H9 (cell line): ENCODE measurements around the gene SPATS2. TPM values are rescaled to one million over a fixed set of nuclear protein-coding genes. Genes with fewer than 3 reads are reported as not detected.

Source experiments
- DNase-seq: peaks from one replicate; pipeline ENCODE4 v3.0.0-alpha.2; 2017
- H2AFZ ChIP-seq: one replicate; pipeline ENCODE4 v1.6.1; 2013; ENCODE audit warnings: mild to moderate bottlenecking, low read length, control low read depth, moderate library complexity
- H2AK5ac ChIP-seq: 2 replicates; pipeline ENCODE4 v1.6.1; 2013; ENCODE audit warnings: low read length, control low read depth, mixed read lengths; ENCODE audit not compliant: insufficient read length
- H2BK120ac ChIP-seq: one replicate; pipeline ENCODE4 v1.6.1; 2013; ENCODE audit warnings: low read depth, mild to moderate bottlenecking, low read length, control low read depth, inconsistent platforms; ENCODE audit not compliant: poor library complexity, severe bottlenecking
- H2BK12ac ChIP-seq: 2 replicates; pipeline ENCODE4 v1.6.1; 2013; ENCODE audit warnings: low read length, control low read depth, mixed read lengths, low read depth; ENCODE audit not compliant: insufficient read length
- H2BK15ac ChIP-seq: 2 replicates; pipeline ENCODE4 v1.6.1; 2013; ENCODE audit warnings: low read depth, low read length, control low read depth
- H2BK20ac ChIP-seq: one replicate; pipeline ENCODE4 v1.6.1; 2013; ENCODE audit warnings: low read depth, mild to moderate bottlenecking, low read length, control low read depth, inconsistent platforms; ENCODE audit not compliant: poor library complexity, severe bottlenecking
- H2BK5ac ChIP-seq: 2 replicates; pipeline ENCODE4 v1.6.1; 2013; ENCODE audit warnings: low read length, control low read depth, mixed read lengths; ENCODE audit not compliant: insufficient read length
- H3K14ac ChIP-seq: 2 replicates; pipeline ENCODE4 v1.6.1; 2013; ENCODE audit warnings: low read length, control low read depth; ENCODE audit not compliant: insufficient read depth
- H3K18ac ChIP-seq: 2 replicates; pipeline ENCODE4 v1.6.1; 2013; ENCODE audit warnings: low read depth, mild to moderate bottlenecking, mixed read lengths, low read length, control low read depth; ENCODE audit not compliant: insufficient read length
- H3K23ac ChIP-seq: 2 replicates; pipeline ENCODE4 v1.6.1; 2013; ENCODE audit warnings: low read length, control low read depth, mixed read lengths, low read depth; ENCODE audit not compliant: insufficient read length
- H3K23me2 ChIP-seq: 2 replicates; pipeline ENCODE4 v1.6.1; 2013; ENCODE audit warnings: low read depth, mild to moderate bottlenecking, mixed read lengths, low read length, control low read depth; ENCODE audit not compliant: insufficient read length, poor library complexity, severe bottlenecking
- H3K27ac ChIP-seq: 2 replicates; pipeline ENCODE4 v1.5.1; 2013; ENCODE audit warnings: low read length, control low read depth, mixed read lengths, low read depth; ENCODE audit not compliant: insufficient read length
- H3K27me3 ChIP-seq: 2 replicates; pipeline ENCODE4 v1.6.1; 2013; ENCODE audit warnings: low read length, control low read depth, inconsistent platforms; ENCODE audit not compliant: insufficient read depth
- H3K4ac ChIP-seq: 2 replicates; pipeline ENCODE4 v1.6.1; 2013; ENCODE audit warnings: low read depth, mild to moderate bottlenecking, control low read depth, inconsistent platforms, low read length, moderate library complexity
- H3K4me1 ChIP-seq: 2 replicates; pipeline ENCODE4 v1.6.1; 2013; ENCODE audit warnings: low read length, control low read depth, inconsistent platforms; ENCODE audit not compliant: insufficient read depth
- H3K4me2 ChIP-seq: 2 replicates; pipeline ENCODE4 v1.6.1; 2013; ENCODE audit warnings: low read length, control low read depth, mixed read lengths; ENCODE audit not compliant: insufficient read length, insufficient read depth
- H3K56ac ChIP-seq: 2 replicates; pipeline ENCODE4 v1.6.1; 2013; ENCODE audit warnings: low read depth, mild to moderate bottlenecking, mixed read lengths, low read length, control low read depth; ENCODE audit not compliant: insufficient read length
- H3K79me1 ChIP-seq: 2 replicates; pipeline ENCODE4 v1.6.1; 2013; ENCODE audit warnings: low read depth, mild to moderate bottlenecking, moderate library complexity, low read length, control low read depth, inconsistent platforms; ENCODE audit not compliant: insufficient read depth, poor library complexity, severe bottlenecking
- H3K79me2 ChIP-seq: 2 replicates; pipeline ENCODE4 v1.6.1; 2013; ENCODE audit warnings: low read length, control low read depth, inconsistent platforms; ENCODE audit not compliant: insufficient read depth
- H3K9ac ChIP-seq: 2 replicates; pipeline ENCODE4 v1.6.1; 2013; ENCODE audit warnings: low read length, control low read depth, mixed read lengths; ENCODE audit not compliant: insufficient read length; ENCODE audit errors: extremely low read depth
- H3K9me3 ChIP-seq: one replicate; pipeline ENCODE4 v1.6.1; 2013; ENCODE audit warnings: low read depth, low read length, inconsistent platforms; ENCODE audit not compliant: control insufficient read depth
- H3T11ph ChIP-seq: one replicate; pipeline ENCODE4 v1.6.1; 2013; ENCODE audit warnings: mild to moderate bottlenecking, low read length, control low read depth, inconsistent platforms
- H4K20me1 ChIP-seq: one replicate; pipeline ENCODE4 v1.6.1; 2013; ENCODE audit not compliant: control insufficient read depth, insufficient read length, insufficient read depth
- H4K5ac ChIP-seq: 2 replicates; pipeline ENCODE4 v1.6.1; 2013; ENCODE audit warnings: low read depth, mild to moderate bottlenecking, mixed read lengths, low read length, control low read depth; ENCODE audit not compliant: insufficient read length
- H4K8ac ChIP-seq: replicated peaks from 2 replicates; pipeline ENCODE4 v1.6.1; 2013; ENCODE audit warnings: low read length, control low read depth, mixed read lengths, low read depth; ENCODE audit not compliant: insufficient read length
- H4K91ac ChIP-seq: 2 replicates; pipeline ENCODE4 v1.6.1; 2013; ENCODE audit warnings: low read depth, mild to moderate bottlenecking, moderate library complexity, mixed read lengths, low read length, control low read depth; ENCODE audit not compliant: insufficient read length
- H3K27ac Mint-ChIP-seq, 3 experiments: 2 replicates in 2 of 3; 3 replicates in 1 of 3; pipeline ENCODE4 v1.8.0; 2020 to 2021; ENCODE audit warnings: mixed read lengths in 3 of 3, mild to moderate bottlenecking in 1 of 3, moderate library complexity in 1 of 3
- H3K27me3 Mint-ChIP-seq: 2 replicates; pipeline ENCODE4 v1.8.0; 2021; ENCODE audit warnings: low read depth, mild to moderate bottlenecking, moderate library complexity, mixed read lengths
- H3K36me3 Mint-ChIP-seq, 3 experiments: 2 replicates in 2 of 3; 3 replicates in 1 of 3; pipeline ENCODE4 v1.8.0; 2020 to 2021; ENCODE audit warnings: low read depth in 3 of 3, mixed read lengths in 3 of 3; ENCODE audit not compliant: insufficient read depth in 1 of 3
- H3K4me1 Mint-ChIP-seq, 2 experiments: 2 replicates each; pipeline ENCODE4 v1.8.0; 2020; ENCODE audit warnings: mixed read lengths in 2 of 2
- H3K4me3 Mint-ChIP-seq, 2 experiments: 2 replicates in 1 of 2; 3 replicates in 1 of 2; pipeline ENCODE4 v1.8.0; 2020 to 2021; ENCODE audit warnings: mild to moderate bottlenecking in 2 of 2, mixed read lengths in 2 of 2, moderate library complexity in 1 of 2
- H3K9me3 Mint-ChIP-seq, 2 experiments: 2 replicates in 1 of 2; 3 replicates in 1 of 2; pipeline ENCODE4 v1.8.0; 2020; ENCODE audit warnings: mild to moderate bottlenecking in 2 of 2, mixed read lengths in 2 of 2, moderate library complexity in 1 of 2
- WGBS: extraction: QIAGEN DNeasy Blood & Tissue Kit; methylation state at CpG from one replicate; pipeline ENCODE4 v1.1.7; 2013; ENCODE audit warnings: missing lambda C conversion rate, low lambda C conversion rate, mixed read lengths; ENCODE audit not compliant: insufficient read length; ENCODE audit errors: extremely low coverage; 5-methylcytosine and 5-hydroxymethylcytosine counted together
- total RNA-seq: library from RNA; stranded (reverse); gene quantifications from 2 replicates; pipeline ENCODE4 v1.2.1, GENCODE V29; 2021
- TF ChIP-seq, protein P1 (sequence below): fragments of 200-600 bp; sonication (generic); conservative IDR thresholded peaks from 3 replicates; pipeline ENCODE4 v1.8.0; 2021; ENCODE audit warnings: antibody characterized with exemption, mild to moderate bottlenecking

Gene SPATS2
- total RNA-seq, 1 experiment from 2014 or later, result 17.1 TPM

DNA sequence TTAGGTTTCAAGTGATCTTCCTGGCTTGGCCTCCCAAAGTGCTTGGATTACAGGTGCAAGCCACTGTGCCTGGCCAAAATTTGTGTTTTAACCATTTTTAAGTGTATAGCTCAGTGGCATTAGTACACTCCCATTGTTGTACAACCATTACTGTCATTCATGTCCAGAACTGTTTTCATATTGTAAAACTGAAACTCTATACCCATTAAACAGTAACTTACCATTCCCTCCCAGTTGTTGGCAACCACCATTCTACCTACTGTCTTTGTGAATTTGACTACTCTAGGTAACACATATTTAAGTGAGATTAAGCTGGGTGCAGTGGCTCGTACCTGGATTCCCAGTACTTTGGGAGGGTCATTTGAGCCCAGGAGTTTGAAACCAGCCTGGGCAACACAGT, 104.3 kb downstream of the SPATS2 start:
- H2AK5ac ChIP-seq, result no peak overlapping the region
- H4K20me1 ChIP-seq, result no peaks in the 10 kb centered on the region
- H2BK120ac ChIP-seq, result no peak overlapping the region
- no peak overlapping the region for H4K5ac ChIP-seq
- H3T11ph ChIP-seq, result no peak overlapping the region
- no peak overlapping the region for H2BK20ac ChIP-seq
- no peak overlapping the region for H3K4me3 Mint-ChIP-seq
- H3K23me2 ChIP-seq, result no peaks in the 10 kb centered on the region
- no peak overlapping the region for H4K8ac ChIP-seq
- H3K27me3 Mint-ChIP-seq, result no peaks in the 10 kb centered on the region
- TF ChIP-seq, protein P1, sequence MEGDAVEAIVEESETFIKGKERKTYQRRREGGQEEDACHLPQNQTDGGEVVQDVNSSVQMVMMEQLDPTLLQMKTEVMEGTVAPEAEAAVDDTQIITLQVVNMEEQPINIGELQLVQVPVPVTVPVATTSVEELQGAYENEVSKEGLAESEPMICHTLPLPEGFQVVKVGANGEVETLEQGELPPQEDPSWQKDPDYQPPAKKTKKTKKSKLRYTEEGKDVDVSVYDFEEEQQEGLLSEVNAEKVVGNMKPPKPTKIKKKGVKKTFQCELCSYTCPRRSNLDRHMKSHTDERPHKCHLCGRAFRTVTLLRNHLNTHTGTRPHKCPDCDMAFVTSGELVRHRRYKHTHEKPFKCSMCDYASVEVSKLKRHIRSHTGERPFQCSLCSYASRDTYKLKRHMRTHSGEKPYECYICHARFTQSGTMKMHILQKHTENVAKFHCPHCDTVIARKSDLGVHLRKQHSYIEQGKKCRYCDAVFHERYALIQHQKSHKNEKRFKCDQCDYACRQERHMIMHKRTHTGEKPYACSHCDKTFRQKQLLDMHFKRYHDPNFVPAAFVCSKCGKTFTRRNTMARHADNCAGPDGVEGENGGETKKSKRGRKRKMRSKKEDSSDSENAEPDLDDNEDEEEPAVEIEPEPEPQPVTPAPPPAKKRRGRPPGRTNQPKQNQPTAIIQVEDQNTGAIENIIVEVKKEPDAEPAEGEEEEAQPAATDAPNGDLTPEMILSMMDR, result no peak
- H2BK15ac ChIP-seq, result no peak overlapping the region
- H3K4me1 Mint-ChIP-seq, result peaks cover 9 to 12% of the 10 kb centered on the region in 2 experiments
- no peak overlapping the region for H3K4me2 ChIP-seq
- H3K36me3 Mint-ChIP-seq, result peaks cover 1 to 6% (median 4%) of the 10 kb centered on the region in 3 experiments; a peak in 6 of 7 replicates
- H4K91ac ChIP-seq, result no peak overlapping the region
- H3K79me1 ChIP-seq, result peaks cover 2% of the 10 kb centered on the region
- no peak overlapping the region for H3K4ac ChIP-seq
- no peak overlapping the region for H3K23ac ChIP-seq
- no peaks in the 10 kb centered on the region for H3K27me3 ChIP-seq
- H3K56ac ChIP-seq, result no peak overlapping the region
- H2BK12ac ChIP-seq, result no peak overlapping the region
- WGBS, result no CpG with 5 or more reads among the region's 1 CpG
- no peak overlapping the region; a peak in 1 of 7 replicates for H3K27ac Mint-ChIP-seq
- no peaks in the 10 kb centered on the region for H3K9me3 ChIP-seq
- DNase-seq, result no peak
- no peak overlapping the region for H2BK5ac ChIP-seq
- no peak overlapping the region for H3K14ac ChIP-seq
- H3K18ac ChIP-seq, result no peak overlapping the region
- H3K4me1 ChIP-seq, result no peaks in the 10 kb centered on the region
- H3K79me2 ChIP-seq, result no peaks in the 10 kb centered on the region; the same call in 1 of the 2 replicates
- H3K9ac ChIP-seq, result no peak overlapping the region
- H3K9me3 Mint-ChIP-seq, result no peaks in the 10 kb centered on the region
- no peak overlapping the region for H3K27ac ChIP-seq
- H2AFZ ChIP-seq, result no peak overlapping the region
